Muscle of arm (tissue), 12 donors: ENCODE results near the gene CDH23. TPM values are rescaled to one million over a fixed set of nuclear protein-coding genes. Genes with fewer than 3 reads are reported as not detected.

Source experiments
- DNase-seq: peaks from one replicate; pipeline ENCODE4 v3.0.0-alpha.2; 2013
- polyA plus RNA-seq, 12 donors: library from polyadenylated mRNA; unstranded; fragments of 120-200 nt; gene quantifications; one replicate each; pipeline ENCODE4 v1.2.1, GENCODE V29; 2013; ENCODE audit not compliant: insufficient read length in 12 of 12

CDH23 gene
- polyA plus RNA-seq, 12 donors = 2.9 to 7.4 (median 4.3) TPM; not detected in 1

DNA sequence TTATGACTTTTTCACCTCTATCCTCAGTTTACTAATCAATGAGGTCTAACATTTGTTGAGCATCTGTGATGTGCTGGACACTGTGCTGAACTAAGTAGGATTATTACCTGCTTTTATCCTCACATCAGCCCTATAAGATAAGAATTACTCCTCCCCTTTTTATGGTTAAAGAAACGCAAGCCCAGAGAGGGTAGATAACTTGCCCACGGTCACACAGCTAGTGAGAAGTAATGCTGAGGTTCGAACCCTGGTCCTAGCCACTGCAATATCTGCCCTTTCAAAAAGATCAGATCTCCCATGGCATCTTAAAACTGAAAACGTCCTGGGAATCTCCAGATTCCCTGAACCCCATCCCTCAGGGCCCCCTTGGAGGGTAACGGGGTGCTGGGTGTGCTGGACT is 204.6 kb downstream of the CDH23 start:
- DNase-seq = no peak

GRCh38 chr10:71603150-71603549 is 206.4 kb downstream of the CDH23 start:
- no peak for DNase-seq

DNA sequence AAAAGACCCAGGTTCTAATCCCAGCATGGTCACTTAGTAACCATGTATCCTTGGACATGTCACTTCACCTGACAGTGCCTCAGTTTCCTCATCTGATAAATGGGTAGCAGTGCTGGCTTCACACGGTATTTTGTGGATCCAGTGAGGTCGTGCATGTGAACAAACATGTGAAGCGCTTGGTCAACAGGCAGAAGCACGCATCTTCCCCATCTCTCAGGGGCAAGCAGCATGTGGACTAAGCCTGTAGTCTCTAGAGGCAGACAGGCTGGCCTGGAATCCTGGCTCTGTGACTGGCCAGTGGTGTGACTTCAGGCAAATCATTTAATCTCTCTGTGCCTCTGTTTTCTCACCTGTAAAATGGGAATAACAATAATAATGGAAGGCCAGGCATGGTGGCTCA is 207.0 kb downstream of the CDH23 start:
- no peak for DNase-seq

DNA sequence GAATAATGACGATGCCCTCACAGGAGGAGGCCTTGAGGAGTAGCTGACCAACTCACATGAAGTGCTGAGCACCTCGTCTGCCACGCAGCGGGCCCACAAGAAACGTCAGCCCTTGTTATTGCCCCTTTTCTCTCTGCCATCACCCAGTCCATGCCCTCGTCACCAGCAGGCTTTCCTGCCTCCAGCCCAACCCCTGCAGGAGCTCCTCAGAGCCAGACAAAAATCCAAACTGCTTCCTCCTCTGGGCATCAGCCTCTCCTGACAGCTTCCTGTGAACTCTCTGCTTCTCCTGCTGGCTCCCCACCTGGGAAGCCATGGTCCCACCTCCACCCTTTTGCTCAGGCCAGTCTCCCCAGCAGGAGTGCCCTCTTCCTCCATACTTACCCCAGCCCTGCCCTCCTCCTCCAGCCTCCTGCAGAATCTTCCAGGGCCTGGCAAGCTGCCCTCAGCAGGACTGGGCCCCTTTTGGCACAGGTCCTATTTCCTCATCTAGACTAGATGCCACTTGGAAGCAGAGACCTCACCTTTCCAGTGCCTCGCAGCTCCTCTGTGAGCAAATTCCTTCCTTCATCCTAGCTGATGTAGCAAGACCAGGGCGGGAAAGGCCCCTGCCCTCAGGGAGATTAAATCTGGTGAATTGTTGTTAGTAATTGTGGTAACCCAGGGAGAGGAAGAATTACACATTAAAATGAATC is 207.8 kb downstream of the CDH23 start:
- DNase-seq = no peak

- no peak for DNase-seq
Observed at GRCh38 chr10:71605263-71605962, 208.7 kb downstream of the CDH23 start.

- no peak for DNase-seq
Observed at GRCh38 chr10:71606257-71607081, 209.7 kb downstream of the CDH23 start.

GRCh38 chr10:71607082-71607443 is 210.3 kb downstream of the CDH23 start:
- DNase-seq = no peak

- peak; percentile 73 for DNase-seq
Observed at GRCh38 chr10:71608819-71609768, 212.4 kb downstream of the CDH23 start.

DNA sequence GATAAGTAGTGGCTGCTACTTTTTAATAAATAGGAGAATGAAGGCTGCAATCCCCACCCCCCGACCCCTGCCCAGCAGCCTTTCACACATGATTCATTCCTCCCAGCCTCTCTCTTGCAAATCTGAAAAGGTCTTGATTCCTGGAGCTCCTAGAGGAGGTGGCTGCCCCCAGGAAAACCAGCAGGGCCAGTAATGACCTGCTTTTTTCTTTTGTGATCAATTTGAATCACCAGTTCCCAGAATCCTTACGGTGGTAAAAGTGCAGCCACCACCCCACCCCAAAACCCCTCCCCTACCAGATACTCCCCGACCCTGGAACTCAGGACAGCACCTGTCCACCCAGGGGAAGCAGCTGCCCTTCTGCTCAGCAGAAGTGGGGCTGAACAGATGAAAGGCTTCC is 213.9 kb downstream of the CDH23 start:
- DNase-seq = no peak

- DNase-seq = no peak
Observed at GRCh38 chr10:71611131-71611530, 214.4 kb downstream of the CDH23 start.

- no peak for DNase-seq
Observed at GRCh38 chr10:71611709-71612422, 215.1 kb downstream of the CDH23 start.

- DNase-seq = no peak
Observed at GRCh38 chr10:71613261-71613777, 216.6 kb downstream of the CDH23 start.

DNA sequence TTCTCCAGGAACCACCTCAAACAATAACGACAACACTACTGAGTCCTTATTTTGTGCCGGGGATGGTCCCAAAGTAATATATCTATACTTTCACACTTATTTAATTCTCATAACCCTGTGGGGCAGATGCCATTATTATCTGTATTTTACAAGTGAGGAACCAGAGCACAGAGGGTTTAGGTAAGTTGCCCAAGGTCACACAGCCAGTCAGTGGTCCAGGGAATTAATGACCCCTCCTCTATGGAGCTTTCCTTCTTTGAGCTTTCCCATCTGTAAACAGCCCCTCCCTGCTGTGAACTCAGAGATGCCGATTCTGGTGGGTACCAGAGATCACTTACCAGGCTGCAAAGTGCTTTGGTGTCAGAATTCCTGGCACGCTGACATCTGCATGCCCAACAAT is 217.2 kb downstream of the CDH23 start:
- DNase-seq = no peak

DNA sequence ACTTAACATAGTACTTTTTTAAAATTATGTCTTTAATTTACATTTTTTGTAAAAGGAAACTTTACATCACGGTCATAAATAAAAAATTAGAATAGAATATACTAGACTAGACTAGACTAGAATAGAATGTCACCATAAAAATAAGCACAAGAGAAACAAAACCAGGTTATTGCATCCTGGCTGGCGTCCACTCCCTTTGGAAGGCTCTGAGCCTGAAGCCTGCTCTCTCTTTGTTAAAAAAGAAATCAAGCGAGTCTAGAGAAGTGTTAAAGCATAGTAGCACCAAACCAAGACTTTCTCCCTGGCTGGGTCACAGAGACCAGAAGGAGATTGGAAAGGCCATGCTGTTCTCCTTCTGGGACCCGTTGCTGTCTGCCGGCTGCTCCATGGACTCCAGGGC is 218.2 kb downstream of the CDH23 start:
- DNase-seq = no peak

GRCh38 chr10:71615538-71616329 is 219.0 kb downstream of the CDH23 start:
- DNase-seq = no peak

GRCh38 chr10:71616817-71617654 is 220.3 kb downstream of the CDH23 start:
- no peak for DNase-seq

DNA sequence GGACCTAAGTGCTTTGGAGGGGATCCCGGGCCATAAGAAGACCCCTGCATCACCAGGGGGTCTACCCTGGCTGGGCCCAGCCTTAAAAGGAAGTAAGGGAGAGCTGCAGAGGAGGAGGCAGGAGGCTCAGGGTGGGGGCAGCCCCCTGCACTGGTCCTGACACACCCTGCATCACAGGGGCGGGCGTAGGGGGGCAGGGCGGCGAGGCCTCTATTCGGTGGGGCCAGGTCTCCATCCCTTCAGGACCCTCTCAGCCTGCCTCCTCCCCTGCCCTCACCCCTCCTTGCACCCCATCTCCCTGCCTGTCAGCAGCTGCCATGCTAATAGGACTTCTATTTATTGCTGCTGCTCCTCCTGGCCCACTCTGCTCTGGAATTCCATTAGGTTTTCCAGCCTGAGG is 221.5 kb downstream of the CDH23 start:
- no peak for DNase-seq

GRCh38 chr10:71618598-71618997 is 221.9 kb downstream of the CDH23 start:
- no peak for DNase-seq

DNA sequence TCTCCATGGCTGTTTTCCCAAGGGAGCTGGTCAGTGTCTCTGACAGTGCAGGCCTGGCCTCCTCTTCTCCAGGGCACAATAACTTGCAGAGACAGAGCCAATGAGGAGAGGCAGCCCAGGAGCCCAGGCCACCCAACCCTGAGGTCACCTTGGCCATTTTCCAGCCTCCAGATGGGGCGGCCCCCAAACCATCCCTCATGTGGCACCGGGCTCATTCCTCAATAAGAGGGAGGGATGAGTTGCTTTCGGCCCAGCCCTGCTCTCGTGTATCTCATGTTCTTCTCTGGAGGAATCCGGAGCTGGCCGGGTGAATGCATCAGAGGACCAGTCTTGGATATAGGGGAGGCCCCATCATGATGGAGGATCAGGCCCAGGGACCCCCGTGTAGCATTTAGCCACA is 223.9 kb downstream of the CDH23 start:
- no peak for DNase-seq
